Bronchial epithelial cell (primary cell): ENCODE data around the gene COMP. TPM values are rescaled to one million over a fixed set of nuclear protein-coding genes. Genes with fewer than 3 reads are reported as not detected.

Experiments used
- DNase-seq: peaks from one replicate; pipeline ENCODE4 v3.0.0-alpha.2; 2010; ENCODE audit warnings: low read depth
- FAIRE-seq: peaks from 2 replicates; lab custom pipeline; 2011; peaks lifted over from hg19 to GRCh38; lab: Jason Lieb, UNC
- H3K27me3 ChIP-seq: 2 replicates; pipeline ENCODE4 v1.5.1; 2011; ENCODE audit warnings: low read length; ENCODE audit not compliant: control insufficient read depth, insufficient read depth
- H3K36me3 ChIP-seq: 2 replicates; pipeline ENCODE4 v1.5.1; 2011; ENCODE audit warnings: low read length; ENCODE audit not compliant: control insufficient read depth, insufficient read depth
- H3K4me3 ChIP-seq: 2 replicates; pipeline ENCODE4 v1.5.1; 2011; ENCODE audit warnings: mild to moderate bottlenecking, low read depth, low read length, control low read depth
- CTCF ChIP-seq: IDR thresholded peaks from 2 replicates; pipeline ENCODE4 v1.5.1; 2011; ENCODE audit warnings: mild to moderate bottlenecking, moderate library complexity, low read length, control low read depth, inconsistent platforms; ENCODE audit not compliant: insufficient read depth, severe bottlenecking
- total RNA-seq: library from RNA; depleted of rRNA; stranded (reverse); fragments of >200 nt; gene quantifications from 2 replicates; pipeline ENCODE4 v1.2.1, GENCODE V29; 2014

Gene COMP
- total RNA-seq, 1 donor from 2014 or later = not detected

DNA sequence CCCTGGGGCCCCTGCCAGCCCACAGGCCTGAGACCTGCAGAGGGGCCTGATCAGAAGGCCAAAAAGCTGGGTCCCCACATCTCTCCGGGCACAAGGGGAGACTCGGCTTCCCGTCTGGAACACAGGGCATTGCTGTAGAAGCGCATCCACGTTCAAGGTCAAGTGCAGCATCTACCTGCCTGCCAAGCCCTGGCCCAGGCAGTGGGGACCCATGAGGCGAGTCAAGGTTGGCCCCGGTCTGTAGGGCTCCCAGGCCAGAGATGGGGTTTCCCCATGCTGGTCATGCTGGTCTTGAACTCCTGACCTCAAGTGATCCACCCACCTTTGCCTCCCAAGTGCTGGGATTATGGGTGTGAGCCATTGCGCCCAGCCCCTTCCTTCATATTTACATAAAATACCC is 13.5 kb upstream of the COMP start:
- FAIRE-seq = no peak

DNA sequence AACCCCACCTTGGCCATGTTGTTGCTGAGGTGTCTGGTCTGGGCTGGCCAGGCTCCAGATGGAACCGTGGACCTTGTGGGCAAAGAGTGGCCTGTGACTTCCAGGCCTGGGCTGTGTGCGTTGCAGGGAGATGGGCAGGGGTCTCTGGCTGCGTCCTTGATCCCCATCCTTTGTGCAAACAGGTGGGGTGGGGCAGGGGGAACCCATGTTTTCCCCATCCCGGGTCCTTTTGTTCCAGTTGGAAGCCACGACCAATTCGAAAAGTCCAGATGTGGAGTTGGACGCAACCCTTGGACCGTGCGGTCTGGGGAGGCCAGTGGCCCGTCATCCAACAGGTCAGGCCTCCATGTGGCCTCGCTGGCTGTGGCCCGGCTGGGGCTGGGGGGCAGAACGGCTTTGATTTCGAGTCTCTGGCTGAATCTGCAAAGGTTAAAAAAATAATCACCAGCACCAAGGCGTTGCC is 13.1 kb upstream of the COMP start:
- FAIRE-seq = no peak
- Histone ChIP-seq H3K36me3 (no peaks in the 10 kb centered on the region), H3K4me3 (no peak overlapping the region), H3K27me3 (no peaks in the 10 kb centered on the region)
- no peak for TF ChIP-seq CTCF
- no peak for DNase-seq

More for the DNA sequence above, 13.5 kb upstream of the COMP start:
- Histone ChIP-seq H3K27me3 (no peaks in the 10 kb centered on the region), H3K36me3 (no peaks in the 10 kb centered on the region), H3K4me3 (no peak overlapping the region)
- no peak for DNase-seq
- TF ChIP-seq CTCF = no peak

GRCh38 chr19:18803550-18804138 is 12.5 kb upstream of the COMP start:
- FAIRE-seq = no peak
- no peak overlapping the region for H3K4me3 ChIP-seq
- TF ChIP-seq CTCF = no peak
- H3K36me3 ChIP-seq = no peaks in the 10 kb centered on the region
- no peak for DNase-seq
- no peaks in the 10 kb centered on the region for H3K27me3 ChIP-seq

GRCh38 chr19:18802354-18802753 is 11.2 kb upstream of the COMP start:
- no peak for TF ChIP-seq CTCF
- no peak for DNase-seq
- FAIRE-seq = no peak
- H3K4me3 ChIP-seq = no peak overlapping the region
- no peaks in the 10 kb centered on the region for H3K36me3 ChIP-seq
- H3K27me3 ChIP-seq = no peaks in the 10 kb centered on the region

- FAIRE-seq (no peak), DNase-seq (no peak)
- H3K4me3 ChIP-seq = no peak overlapping the region
- H3K27me3 ChIP-seq = no peaks in the 10 kb centered on the region
- TF ChIP-seq CTCF = no peak
- H3K36me3 ChIP-seq = no peaks in the 10 kb centered on the region
Measured at GRCh38 chr19:18800636-18801035, 9.5 kb upstream of the COMP start.

DNA sequence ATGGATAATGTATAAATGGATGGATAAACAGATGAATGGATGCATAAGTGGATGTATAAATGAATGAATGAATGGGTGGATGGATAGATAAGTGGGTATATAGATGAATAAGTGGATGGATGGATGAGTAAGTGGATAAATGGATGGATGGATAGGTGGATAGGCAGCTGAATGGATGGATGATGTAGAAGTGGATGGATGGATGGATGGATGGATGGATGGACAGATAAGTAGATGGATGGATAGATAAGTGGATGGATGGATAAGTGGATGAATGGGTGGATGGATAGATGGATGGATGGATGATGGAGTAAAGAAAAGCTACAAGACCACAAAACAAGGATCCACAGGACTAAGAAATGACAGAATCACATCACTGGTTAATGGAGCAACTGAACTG is 9.0 kb upstream of the COMP start:
- no peak for FAIRE-seq
- TF ChIP-seq CTCF = no peak
- H3K4me3 ChIP-seq = no peak overlapping the region
- DNase-seq = no peak
- no peaks in the 10 kb centered on the region for H3K27me3 ChIP-seq
- H3K36me3 ChIP-seq = no peaks in the 10 kb centered on the region
